ENCODE data around the gene TRPT1.
A peak's percentile ranks its signal among the peaks of the same experiment; 100 is the strongest.

TRPT1 gene

DNA sequence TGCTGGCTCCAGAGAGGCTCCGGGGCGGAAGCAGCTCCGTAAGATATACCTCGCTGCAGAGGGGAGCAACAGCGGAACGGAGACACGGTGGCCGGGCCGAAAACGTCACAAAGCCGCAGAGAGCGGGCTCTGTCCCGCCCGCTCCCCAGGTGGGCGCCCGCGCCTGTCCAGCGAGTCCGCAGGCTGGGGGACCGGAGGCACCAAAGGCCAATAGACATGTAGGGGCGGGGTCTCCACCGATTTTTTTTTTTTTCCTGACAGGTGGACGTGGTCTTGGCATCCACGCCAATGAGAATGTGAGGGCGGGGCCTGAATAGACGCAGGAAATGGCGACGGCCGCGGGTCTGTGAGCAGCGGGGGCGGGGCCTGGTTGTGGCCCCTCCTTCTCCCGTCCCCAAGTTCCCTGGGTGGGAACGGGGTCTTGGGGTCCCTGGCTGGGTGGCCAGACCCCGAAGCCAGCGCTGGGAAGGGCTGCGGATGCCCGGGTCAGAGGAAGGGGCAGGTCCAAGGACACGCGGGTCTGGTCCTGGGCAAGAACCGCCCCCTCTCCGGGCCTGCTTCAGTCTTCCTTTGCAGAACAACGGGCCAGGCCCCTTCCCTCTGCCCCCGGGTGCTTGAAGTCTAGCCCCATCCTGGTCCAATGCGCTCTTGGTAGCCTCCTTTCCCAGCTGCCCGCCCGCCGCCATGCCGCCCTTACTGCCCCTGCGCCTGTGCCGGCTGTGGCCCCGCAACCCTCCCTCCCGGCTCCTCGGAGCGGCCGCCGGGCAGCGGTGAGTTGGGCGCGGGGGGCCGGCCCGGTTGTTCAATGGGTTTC is 4.4 kb upstream of the TRPT1 start, which contains the start of gene DNAJC4:
TSS of gene DNAJC4 (plus strand) at position 378 of the 814 bp plus-strand sequence. CDS start at position 685, 307 bp downstream.
- ChIA-PET CTCF (interaction anchor here (0.6 to 1.7 kb wide), 4 partner anchors 13 to 1524 kb away, joined by 4 to 8 read pairs (median 5); no protein-coding TSS in a partner anchor), POLR2A (interaction anchor here (0.8 to 0.9 kb wide), 2 partner anchors 10 to 54 kb away, joined by 3 read pairs; partner anchors contain the start of gene BAD)
- peak within 1 kb of the TSS; percentile 71 for H3K4me3 ChIP-seq (ENCODE audit: low read depth, low read length)
- TF ChIP-seq ZNF335 (tag by site-specific recombination; conservative IDR thresholded peaks at IDR 0.05): peak; percentile 83
- TF ChIP-seq, protein P1, sequence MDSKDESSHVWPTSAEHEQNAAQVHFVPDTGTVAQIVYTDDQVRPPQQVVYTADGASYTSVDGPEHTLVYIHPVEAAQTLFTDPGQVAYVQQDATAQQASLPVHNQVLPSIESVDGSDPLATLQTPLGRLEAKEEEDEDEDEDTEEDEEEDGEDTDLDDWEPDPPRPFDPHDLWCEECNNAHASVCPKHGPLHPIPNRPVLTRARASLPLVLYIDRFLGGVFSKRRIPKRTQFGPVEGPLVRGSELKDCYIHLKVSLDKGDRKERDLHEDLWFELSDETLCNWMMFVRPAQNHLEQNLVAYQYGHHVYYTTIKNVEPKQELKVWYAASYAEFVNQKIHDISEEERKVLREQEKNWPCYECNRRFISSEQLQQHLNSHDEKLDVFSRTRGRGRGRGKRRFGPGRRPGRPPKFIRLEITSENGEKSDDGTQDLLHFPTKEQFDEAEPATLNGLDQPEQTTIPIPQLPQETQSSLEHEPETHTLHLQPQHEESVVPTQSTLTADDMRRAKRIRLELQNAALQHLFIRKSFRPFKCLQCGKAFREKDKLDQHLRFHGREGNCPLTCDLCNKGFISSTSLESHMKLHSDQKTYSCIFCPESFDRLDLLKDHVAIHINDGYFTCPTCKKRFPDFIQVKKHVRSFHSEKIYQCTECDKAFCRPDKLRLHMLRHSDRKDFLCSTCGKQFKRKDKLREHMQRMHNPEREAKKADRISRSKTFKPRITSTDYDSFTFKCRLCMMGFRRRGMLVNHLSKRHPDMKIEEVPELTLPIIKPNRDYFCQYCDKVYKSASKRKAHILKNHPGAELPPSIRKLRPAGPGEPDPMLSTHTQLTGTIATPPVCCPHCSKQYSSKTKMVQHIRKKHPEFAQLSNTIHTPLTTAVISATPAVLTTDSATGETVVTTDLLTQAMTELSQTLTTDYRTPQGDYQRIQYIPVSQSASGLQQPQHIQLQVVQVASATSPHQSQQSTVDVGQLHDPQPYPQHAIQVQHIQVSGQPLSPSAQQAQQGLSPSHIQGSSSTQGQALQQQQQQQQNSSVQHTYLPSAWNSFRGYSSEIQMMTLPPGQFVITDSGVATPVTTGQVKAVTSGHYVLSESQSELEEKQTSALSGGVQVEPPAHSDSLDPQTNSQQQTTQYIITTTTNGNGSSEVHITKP (tag by site-specific recombination; IDR thresholded peaks at IDR 0.05): peak; percentile 59
- TF ChIP-seq MZF1 (tag by site-specific recombination; IDR thresholded peaks at IDR 0.05; ENCODE audit: borderline replicate concordance): no peak
- TF ChIP-seq, protein P2, sequence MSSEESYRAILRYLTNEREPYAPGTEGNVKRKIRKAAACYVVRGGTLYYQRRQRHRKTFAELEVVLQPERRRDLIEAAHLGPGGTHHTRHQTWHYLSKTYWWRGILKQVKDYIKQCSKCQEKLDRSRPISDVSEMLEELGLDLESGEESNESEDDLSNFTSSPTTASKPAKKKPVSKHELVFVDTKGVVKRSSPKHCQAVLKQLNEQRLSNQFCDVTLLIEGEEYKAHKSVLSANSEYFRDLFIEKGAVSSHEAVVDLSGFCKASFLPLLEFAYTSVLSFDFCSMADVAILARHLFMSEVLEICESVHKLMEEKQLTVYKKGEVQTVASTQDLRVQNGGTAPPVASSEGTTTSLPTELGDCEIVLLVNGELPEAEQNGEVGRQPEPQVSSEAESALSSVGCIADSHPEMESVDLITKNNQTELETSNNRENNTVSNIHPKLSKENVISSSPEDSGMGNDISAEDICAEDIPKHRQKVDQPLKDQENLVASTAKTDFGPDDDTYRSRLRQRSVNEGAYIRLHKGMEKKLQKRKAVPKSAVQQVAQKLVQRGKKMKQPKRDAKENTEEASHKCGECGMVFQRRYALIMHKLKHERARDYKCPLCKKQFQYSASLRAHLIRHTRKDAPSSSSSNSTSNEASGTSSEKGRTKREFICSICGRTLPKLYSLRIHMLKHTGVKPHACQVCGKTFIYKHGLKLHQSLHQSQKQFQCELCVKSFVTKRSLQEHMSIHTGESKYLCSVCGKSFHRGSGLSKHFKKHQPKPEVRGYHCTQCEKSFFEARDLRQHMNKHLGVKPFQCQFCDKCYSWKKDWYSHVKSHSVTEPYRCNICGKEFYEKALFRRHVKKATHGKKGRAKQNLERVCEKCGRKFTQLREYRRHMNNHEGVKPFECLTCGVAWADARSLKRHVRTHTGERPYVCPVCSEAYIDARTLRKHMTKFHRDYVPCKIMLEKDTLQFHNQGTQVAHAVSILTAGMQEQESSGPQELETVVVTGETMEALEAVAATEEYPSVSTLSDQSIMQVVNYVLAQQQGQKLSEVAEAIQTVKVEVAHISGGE (tag by site-specific recombination; conservative IDR thresholded peaks at IDR 0.05; ENCODE audit: low read depth): 0 out of 2 replicates have a peak, but pooled peaks have one; percentile 7
- peak; percentile 62; the same call in 1 of the 2 replicates for TF ChIP-seq ZBTB48 (tag by site-specific recombination; IDR thresholded peaks at IDR 0.05)
- TF ChIP-seq AEBP2 (tag by site-specific recombination; IDR thresholded peaks at IDR 0.05; ENCODE audit: borderline replicate concordance): no peak
- TF ChIP-seq SALL2 (tag by site-specific recombination; IDR thresholded peaks at IDR 0.05; ENCODE audit: borderline replicate concordance): no peak
- TF ChIP-seq SP7 (tag by site-specific recombination; IDR thresholded peaks at IDR 0.05): 0 out of 2 replicates have a peak, but pooled peaks have one; percentile 20
- 0 out of 2 replicates have a peak, but pooled peaks have one; percentile 45 for TF ChIP-seq ZNF362 (tag by site-specific recombination; IDR thresholded peaks at IDR 0.05)
- peak; percentile 41; the same call in 1 of the 2 replicates for TF ChIP-seq YY1 (tag by site-specific recombination; IDR thresholded peaks at IDR 0.05)
- TF ChIP-seq ZNF341 (tag by site-specific recombination; IDR thresholded peaks at IDR 0.05; ENCODE audit: low read depth): peak; percentile 27; the same call in 1 of the 2 replicates
- no peak for TF ChIP-seq ZNF18 (tag by site-specific recombination; IDR thresholded peaks at IDR 0.05)
- 0 out of 2 replicates have a peak, but pooled peaks have one; percentile 7 for TF ChIP-seq KLF1 (tag by site-specific recombination; IDR thresholded peaks at IDR 0.05)
- TF ChIP-seq, protein P3, sequence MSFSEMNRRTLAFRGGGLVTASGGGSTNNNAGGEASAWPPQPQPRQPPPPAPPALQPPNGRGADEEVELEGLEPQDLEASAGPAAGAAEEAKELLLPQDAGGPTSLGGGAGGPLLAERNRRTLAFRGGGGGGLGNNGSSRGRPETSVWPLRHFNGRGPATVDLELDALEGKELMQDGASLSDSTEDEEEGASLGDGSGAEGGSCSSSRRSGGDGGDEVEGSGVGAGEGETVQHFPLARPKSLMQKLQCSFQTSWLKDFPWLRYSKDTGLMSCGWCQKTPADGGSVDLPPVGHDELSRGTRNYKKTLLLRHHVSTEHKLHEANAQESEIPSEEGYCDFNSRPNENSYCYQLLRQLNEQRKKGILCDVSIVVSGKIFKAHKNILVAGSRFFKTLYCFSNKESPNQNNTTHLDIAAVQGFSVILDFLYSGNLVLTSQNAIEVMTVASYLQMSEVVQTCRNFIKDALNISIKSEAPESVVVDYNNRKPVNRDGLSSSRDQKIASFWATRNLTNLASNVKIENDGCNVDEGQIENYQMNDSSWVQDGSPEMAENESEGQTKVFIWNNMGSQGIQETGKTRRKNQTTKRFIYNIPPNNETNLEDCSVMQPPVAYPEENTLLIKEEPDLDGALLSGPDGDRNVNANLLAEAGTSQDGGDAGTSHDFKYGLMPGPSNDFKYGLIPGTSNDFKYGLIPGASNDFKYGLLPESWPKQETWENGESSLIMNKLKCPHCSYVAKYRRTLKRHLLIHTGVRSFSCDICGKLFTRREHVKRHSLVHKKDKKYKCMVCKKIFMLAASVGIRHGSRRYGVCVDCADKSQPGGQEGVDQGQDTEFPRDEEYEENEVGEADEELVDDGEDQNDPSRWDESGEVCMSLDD (tag by site-specific recombination; IDR thresholded peaks at IDR 0.05): peak; percentile 44; the same call in 1 of the 2 replicates
- TF ChIP-seq, protein P4, sequence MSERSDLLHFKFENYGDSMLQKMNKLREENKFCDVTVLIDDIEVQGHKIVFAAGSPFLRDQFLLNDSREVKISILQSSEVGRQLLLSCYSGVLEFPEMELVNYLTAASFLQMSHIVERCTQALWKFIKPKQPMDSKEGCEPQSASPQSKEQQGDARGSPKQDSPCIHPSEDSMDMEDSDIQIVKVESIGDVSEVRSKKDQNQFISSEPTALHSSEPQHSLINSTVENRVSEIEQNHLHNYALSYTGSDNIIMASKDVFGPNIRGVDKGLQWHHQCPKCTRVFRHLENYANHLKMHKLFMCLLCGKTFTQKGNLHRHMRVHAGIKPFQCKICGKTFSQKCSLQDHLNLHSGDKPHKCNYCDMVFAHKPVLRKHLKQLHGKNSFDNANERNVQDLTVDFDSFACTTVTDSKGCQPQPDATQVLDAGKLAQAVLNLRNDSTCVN (tag by site-specific recombination; optimal IDR thresholded peaks at IDR 0.05): peak; percentile 40
- TF ChIP-seq ZNF223 (tag by site-specific recombination; IDR thresholded peaks at IDR 0.05): no peak
- TF ChIP-seq, protein P5, sequence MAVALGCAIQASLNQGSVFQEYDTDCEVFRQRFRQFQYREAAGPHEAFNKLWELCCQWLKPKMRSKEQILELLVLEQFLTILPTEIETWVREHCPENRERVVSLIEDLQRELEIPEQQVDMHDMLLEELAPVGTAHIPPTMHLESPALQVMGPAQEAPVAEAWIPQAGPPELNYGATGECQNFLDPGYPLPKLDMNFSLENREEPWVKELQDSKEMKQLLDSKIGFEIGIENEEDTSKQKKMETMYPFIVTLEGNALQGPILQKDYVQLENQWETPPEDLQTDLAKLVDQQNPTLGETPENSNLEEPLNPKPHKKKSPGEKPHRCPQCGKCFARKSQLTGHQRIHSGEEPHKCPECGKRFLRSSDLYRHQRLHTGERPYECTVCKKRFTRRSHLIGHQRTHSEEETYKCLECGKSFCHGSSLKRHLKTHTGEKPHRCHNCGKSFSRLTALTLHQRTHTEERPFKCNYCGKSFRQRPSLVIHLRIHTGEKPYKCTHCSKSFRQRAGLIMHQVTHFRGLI (tag by site-specific recombination; IDR thresholded peaks at IDR 0.05): peak; percentile 81

More for the DNA sequence above, 4.4 kb upstream of the TRPT1 start, which contains the start of gene DNAJC4:
- peaks cover 1% of the 10 kb centered on the region; the same call in 1 of the 2 replicates for H3K4me1 ChIP-seq (ENCODE audit: control insufficient read depth, insufficient read depth, low read length)
- H3K36me3 ChIP-seq (ENCODE audit: control insufficient read depth in 2 of 2, insufficient read depth in 1 of 2, low read length in 2 of 2): no peaks in the 10 kb centered on the region
- no peaks in the 10 kb centered on the region for H3K9me3 ChIP-seq (ENCODE audit: control insufficient read depth, insufficient read depth, low read depth, low read length)
- H3K27ac ChIP-seq (ENCODE audit: extremely low read depth, low read depth, low read length): peak within 1 kb of the TSS; percentile 42; the same call in 1 of the 2 replicates

All from HEK293 (cell line).